ENCODE measurements around the gene TRIM14. TPM values are rescaled to one million over a fixed set of nuclear protein-coding genes. Genes with fewer than 3 reads are reported as not detected.

TRIM14 gene
- total RNA-seq, 1 experiment from 2014 or later, result 12.5 TPM

- Histone ChIP-seq H3K18ac (ENCODE audit: insufficient read length, low read depth, low read length) (no peak overlapping the region), H4K20me1 (ENCODE audit: control insufficient read depth, insufficient read depth, insufficient read length) (no peaks in the 10 kb centered on the region), H3K9me3 (ENCODE audit: control insufficient read depth, low read depth, low read length) (no peaks in the 10 kb centered on the region), H4K8ac (replicated peaks; ENCODE audit: insufficient read length, low read depth, low read length) (no peak overlapping the region), H2BK12ac (ENCODE audit: insufficient read length, low read depth, low read length) (no peak overlapping the region), H2AK5ac (ENCODE audit: insufficient read length, low read length) (no peak overlapping the region), H2BK20ac (ENCODE audit: low read depth, low read length, poor library complexity, severe bottlenecking) (no peak overlapping the region), H3K79me2 (ENCODE audit: insufficient read depth, low read length) (no peaks in the 10 kb centered on the region), H2BK5ac (ENCODE audit: insufficient read length, low read length) (no peak overlapping the region), H3T11ph (ENCODE audit: low read length) (no peak overlapping the region), H2AFZ (ENCODE audit: low read length) (no peak overlapping the region), H3K56ac (ENCODE audit: insufficient read length, low read depth, low read length) (no peak overlapping the region), H2BK15ac (ENCODE audit: low read depth, low read length) (no peak overlapping the region), H4K91ac (ENCODE audit: insufficient read length, low read depth, low read length) (no peak overlapping the region), H3K9ac (ENCODE audit: extremely low read depth, insufficient read length, low read length) (no peak overlapping the region), H3K23ac (ENCODE audit: insufficient read length, low read depth, low read length) (no peak overlapping the region), H2BK120ac (ENCODE audit: low read depth, low read length, poor library complexity, severe bottlenecking) (no peak overlapping the region), H4K5ac (ENCODE audit: insufficient read length, low read depth, low read length) (no peak overlapping the region), H3K79me1 (ENCODE audit: insufficient read depth, low read depth, low read length, poor library complexity, severe bottlenecking) (no peaks in the 10 kb centered on the region), H3K4ac (ENCODE audit: low read depth, low read length) (no peak overlapping the region), H3K27ac (ENCODE audit: insufficient read length, low read depth, low read length) (no peak overlapping the region), H3K4me1 (ENCODE audit: insufficient read depth, low read length) (no peaks in the 10 kb centered on the region), H3K23me2 (ENCODE audit: insufficient read length, low read depth, low read length, poor library complexity, severe bottlenecking) (no peaks in the 10 kb centered on the region), H3K4me2 (ENCODE audit: insufficient read depth, insufficient read length, low read length) (no peak overlapping the region), H3K14ac (ENCODE audit: insufficient read depth, low read length) (no peak overlapping the region), H3K27me3 (ENCODE audit: insufficient read depth, low read length) (no peaks in the 10 kb centered on the region)
- Mint-ChIP-seq H3K4me1 (peaks cover 0 to 4% of the 10 kb centered on the region in 2 experiments; a peak in 1 of 4 replicates), H3K4me3 (no peak overlapping the region), H3K9me3 (no peaks in the 10 kb centered on the region), H3K27ac (no peak overlapping the region), H3K27me3 (ENCODE audit: low read depth) (no peaks in the 10 kb centered on the region), H3K36me3 (ENCODE audit: insufficient read depth in 1 of 3, low read depth in 3 of 3) (peaks cover 4 to 19% (median 10%) of the 10 kb centered on the region in 3 experiments; a peak in 4 of 7 replicates)
- TF ChIP-seq CTCF (conservative IDR thresholded peaks at IDR 0.05), result no peak
- no peak for DNase-seq
Observed at GRCh38 chr9:98152526-98152925, 33.5 kb upstream of the TRIM14 start.
